ENCODE data around the gene HOXA7.
A peak's percentile ranks its signal among the peaks of the same experiment; 100 is the strongest.

Gene HOXA7

DNA sequence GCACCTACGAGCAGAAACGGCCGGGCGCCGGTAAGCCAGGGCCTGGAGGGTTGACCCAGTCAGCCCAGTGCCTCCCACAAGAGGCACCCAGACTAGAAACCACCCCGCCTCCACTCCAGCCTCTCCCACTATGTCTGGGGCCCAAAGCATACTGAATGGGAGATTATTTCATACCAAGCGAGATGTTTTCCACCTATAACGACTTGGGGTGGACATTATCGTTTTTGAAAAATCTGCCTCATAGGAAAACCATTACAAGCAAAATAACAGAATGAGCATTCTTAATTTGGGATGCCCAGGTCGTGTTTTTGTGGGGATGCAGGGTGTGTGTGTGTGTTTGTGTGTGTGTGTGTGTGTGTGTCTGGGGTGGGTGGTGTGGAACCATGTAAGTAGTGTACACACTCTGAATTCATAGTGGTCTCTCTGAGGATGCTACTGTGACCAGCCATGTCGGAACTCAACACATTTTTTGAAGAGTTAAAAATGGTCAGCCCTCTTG, 10.5 kb downstream of the HOXA7 start:
- no peak for DNase-seq

DNA sequence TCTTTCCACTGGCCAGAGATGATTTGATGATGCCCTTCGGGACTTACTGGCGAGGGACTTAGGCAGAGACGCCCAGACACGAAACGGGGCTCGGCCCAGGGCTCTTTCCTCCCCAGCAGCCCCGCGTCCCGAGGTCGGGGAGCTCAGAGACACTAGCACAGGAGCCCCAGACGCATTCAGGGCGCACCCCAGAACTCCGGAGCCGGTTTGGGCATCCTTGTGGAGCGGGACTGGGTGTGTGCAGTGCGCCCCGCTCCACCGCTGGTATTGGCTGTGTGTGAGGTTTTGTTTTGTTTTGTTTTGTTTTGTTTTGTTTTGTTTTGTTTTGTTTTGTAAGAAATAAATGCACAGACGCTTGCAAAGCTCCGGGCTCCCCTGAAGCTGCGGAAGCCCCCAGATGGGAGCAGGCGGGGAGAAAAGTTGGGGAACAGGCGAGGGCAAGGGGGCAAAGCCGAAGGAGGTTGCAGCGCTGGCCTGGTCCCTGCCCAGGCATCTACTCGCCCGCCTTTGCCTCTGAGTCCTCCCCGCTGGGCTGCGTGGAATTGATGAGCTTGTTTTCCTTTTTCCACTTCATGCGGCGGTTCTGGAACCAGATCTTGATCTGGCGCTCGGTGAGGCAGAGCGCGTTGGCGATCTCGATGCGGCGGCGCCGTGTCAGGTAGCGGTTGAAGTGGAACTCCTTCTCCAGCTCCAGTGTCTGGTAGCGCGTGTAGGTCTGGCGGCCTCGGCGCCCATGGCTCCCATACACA, 11.1 kb downstream of the HOXA7 start:
- DNase-seq: no peak

DNA sequence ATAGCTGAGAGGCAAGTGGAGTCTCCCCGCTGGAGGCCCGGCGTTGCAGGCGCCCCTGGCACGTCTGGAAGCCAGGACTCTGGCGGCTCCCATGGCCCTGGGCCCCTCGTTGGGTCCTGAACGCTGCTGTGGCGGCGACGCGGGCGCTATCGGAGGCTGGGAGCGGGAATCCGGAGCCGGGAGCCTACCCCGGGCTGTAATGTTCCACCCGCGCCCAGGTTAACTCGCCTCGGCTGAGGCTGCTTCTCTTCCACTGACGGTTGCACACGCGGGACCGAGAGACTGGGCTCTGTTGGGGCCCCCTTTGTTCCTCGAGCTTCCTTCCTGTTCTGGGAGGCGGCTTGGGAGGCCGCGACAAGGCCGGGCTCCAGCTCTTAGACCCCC, 11.7 kb downstream of the HOXA7 start:
- DNase-seq: no peak

DNA sequence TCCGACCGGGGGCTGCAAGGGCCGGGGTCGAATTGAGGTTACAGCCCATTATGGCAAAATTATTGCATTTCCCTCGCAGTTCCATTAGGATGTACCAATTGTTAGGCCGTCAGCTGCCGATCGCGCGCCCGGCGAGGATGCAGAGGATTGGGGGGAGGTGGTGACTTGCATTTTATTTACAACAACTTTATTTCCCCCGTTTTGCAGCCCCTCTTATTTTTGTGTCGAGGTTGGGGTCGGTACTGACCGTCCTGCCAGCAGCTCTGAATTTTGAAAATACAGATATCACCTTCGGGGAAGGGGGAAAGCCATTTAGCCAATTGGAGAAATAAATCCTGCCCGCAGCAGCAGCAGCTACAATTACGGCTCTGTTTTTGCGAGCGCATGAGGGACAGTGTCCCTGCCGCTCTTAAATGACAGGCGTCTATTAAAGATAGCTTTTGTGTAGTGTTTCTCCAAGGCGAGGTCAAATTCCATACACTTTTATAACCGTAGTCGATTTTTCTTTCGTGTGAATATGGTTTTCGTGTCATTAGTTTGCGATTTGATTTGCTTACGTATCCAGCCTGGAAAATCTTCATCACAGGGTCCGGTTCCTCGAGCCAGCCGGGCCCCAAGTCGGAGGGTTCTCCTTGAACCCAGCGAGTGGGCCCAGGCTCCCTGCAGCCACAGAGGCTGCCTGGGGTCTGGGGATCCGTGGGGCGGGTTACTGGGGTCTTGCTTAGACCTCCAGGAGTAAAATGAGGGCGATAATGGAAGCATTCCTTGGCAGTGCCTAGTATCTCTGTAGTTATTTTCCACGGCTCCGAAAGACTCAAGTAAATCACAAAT, 12.3 kb downstream of the HOXA7 start:
- DNase-seq: no peak

DNA sequence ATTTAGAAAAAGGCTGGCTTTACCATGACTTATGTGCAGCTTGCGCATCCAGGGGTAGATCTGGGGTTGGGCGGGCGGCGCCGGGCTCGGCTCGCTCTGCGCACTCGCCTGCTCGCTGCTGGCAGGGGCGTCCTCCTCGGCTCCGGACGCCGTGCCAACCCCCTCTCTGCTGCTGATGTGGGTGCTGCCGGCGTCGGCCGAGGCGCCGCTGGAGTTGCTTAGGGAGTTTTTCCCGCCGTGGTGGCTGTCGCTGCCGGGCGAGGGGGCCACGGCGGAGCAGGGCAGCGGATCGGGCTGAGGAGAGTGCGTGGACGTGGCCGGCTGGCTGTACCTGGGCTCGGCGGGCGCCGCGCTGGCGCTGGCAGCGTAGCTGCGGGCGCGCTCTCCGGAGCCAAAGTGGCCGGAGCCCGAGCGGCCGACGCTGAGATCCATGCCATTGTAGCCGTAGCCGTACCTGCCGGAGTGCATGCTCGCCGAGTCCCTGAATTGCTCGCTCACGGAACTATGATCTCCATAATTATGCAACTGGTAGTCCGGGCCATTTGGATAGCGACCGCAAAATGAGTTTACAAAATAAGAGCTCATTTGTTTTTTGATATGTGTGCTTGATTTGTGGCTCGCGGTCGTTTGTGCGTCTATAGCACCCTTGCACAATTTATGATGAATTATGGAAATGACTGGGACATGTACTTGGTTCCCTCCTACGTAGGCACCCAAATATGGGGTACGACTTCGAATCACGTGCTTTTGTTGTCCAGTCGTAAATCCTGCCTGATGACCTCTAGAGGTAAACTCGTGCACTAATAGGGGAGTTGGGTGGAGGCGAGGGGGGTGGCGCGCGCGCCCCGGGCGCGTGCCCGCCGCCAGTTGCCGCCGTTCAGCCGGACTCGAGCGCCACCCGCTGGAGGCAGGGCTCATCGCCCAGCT, 13.2 kb downstream of the HOXA7 start, which contains the start of gene HOXA5:
Gene HOXA5 (minus strand): TSS at position 659 of the 927 bp plus-strand sequence. CDS start 74 bp downstream, at position 585.
- DNase-seq: peak; percentile 28

DNA sequence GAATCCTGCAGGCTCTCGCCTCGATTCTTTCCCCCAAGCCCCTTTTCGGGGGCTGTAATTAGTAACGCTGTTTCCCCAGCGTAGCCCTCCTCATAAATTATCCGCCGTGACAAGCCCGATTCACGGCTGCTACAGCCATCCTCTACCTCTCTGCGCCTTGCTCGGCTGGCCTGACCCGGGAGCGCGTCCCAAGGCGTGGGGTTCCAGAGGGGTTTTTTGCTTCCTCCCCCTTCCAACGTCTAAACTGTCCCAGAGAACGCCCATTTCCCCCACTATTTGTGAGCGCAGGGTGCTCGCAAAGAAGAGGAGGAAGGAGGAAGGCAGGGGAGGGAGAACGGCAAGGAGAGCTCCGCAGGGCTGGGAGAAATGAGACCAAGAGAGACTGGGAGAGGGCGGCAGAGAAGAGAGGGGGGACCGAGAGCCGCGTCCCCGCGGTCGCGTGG, 13.9 kb downstream of the HOXA7 start:
- no peak for DNase-seq

DNA sequence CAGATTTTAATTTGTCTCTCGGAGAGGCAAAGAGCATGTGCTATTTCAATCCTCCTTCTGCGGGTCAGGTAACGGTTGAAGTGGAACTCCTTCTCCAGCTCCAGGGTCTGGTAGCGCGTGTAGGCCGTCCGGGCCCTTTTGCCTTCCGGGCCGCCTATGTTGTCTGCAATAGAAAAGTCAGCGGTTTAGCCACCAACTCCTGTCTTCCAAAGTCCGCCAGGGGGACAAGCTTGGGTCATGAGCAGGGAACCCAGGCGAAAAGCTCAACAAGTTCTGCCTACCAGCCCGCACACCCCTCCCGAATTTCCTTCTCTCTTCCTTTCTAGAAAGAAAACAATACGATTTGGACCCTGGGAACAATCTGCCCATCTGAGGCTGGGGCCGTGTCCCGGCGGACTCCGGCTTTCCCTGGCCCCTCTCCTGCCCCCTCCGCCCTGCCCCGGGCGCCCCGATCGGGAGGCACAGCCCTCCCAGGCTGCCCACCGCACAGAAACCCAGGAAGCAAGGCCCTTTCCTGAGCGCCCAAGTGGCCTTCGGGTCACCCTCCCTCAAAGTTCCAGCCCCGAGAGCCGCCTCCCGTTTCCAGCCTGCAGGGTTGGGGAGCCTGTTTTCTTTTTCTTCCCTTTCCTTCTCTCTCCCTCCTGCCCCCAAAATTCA, 14.4 kb downstream of the HOXA7 start:
- DNase-seq: no peak

DNA sequence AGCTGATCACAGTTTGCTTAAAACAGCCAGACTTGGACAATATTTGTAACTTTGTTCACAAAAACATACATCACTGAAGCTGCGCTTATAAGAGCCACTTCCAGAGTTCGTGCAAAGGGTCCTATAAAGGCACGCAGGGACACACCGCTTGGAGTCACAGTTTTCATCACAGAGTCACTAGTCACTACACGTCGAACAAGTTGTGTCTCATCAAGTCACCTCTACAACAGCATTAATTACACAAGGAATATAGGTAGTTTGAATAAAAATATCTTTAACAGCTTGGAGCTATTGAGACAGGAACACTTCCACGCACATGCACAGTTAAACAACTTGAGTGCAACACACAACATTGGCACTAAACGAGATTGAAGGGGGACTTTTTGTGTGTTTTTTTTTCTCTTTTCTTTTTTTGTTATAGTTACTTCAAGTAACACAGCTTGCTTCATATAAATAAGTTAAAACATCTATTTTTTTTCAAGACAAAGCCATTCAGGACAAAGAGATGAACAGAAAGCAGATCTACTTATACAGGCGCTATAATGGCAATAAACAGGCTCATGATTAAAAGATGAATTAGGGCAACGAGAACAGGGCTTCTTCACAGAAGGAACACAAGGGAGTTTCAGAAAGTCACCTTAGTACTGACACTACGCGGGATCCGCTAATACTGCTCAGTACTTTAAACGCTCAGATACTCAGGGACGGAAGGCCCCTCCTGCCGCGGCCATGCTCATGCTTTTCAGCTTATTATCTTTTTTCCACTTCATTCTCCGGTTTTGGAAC, 15.1 kb downstream of the HOXA7 start:
- DNase-seq: no peak

DNA sequence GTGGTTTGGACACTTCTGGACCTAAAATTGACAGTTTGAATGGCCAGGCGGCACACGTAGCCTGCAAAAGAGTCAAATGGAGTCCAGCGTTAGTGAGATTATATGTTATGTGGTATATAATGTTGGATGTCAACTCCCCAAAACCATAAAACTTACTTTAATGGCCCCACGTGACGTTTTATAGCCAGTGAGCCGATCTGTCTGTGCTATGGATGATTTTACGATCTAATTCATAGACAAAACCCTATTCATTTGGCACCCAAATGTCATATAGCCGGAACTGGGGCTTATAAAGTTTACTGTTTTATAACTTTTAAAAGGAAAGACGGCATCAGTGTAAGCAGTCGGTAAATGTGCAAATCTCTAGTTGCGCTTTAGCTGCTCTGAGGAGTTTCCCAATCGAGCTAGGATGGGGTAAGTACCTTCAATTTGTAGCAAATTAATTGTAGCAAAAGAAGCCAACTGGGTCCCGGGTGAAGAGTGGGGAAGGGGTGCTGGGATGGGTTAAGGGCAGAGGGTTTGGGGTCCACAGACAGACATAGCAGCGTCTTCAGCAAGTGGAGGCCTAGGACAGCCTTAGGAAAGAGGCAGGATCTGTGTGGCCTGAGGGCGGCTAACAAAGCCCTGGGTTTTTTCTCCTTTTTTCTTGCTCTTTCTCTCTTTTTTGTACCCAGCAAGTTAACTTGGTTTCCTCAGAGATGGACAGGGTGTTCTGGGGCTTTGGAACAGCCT, 16.2 kb downstream of the HOXA7 start:
- no peak for DNase-seq

DNA sequence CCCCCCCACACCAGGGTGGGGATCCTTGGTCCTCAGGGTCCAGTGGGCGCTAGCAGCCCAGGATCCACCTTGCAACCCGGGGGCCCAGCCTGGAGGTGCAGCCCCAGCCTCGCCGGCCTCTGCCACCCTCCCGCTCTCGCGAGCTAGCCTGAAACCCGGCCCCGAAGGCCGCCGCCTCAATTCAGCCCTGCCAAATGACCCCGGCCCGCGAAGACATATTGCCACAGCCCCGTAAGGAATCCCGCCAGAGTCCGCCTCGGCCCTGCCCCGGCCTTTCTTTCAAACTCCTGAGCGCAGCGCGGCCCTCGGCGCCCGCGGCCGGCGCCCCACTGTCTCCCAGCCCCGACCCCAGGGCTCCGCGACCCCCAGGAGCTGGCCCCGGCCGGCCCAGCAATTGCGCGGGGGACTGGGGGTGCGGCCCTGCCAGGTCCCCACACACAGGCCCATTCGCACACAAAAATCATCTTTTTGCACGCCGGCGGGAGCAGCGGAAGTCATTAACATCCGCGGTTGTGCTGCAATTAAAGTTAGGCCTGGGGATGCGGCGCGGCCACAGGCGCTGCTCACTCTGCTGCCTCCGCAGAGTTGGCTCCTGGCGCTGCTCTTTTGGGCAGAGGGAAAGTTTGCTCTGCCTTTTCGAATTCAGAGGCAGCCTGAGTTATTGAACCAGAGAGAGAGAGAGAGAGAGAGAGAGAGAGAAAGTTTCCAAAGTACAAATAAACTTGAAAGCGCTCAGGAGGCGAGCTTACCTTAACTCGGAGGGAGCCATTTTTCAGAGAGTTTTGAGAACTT, 16.9 kb downstream of the HOXA7 start:
- no peak for DNase-seq

DNA sequence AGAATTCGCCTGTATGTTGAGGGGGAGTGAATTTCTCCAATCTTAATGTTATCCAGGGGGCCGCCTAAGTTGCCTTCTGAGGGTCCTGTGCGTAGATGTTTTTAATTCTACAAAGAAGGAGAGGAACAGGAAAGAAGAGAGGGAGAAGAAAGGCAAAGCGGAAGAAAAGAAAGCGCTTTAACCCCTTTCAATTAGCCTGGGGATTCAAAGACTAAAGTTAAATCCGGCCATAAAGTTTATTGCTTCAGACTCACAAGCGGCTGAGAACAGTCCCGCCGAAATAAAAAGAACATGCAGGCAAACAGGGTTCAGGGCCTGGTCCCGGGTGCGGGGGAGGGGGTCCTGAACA, 17.5 kb downstream of the HOXA7 start:
- DNase-seq: no peak

DNA sequence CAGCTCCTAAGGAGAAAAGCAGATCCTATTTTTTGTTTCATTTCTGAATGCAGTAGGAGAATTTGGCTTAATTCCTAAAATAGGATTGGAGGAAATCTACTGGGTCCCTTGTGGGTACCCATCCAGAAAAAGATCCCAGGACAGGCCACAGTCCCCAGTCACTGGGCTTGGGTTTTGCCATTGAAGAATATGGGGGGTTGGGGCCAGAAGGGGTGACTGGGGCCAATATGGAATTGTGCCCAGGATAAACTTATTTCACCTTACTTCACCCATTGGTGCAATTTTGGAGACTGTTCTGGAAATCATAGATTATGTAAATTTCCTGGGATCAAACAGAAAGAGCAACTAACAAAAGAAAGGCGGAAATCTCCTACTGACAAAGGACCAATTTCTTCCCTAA, 18.0 kb downstream of the HOXA7 start:
- no peak for DNase-seq

DNA sequence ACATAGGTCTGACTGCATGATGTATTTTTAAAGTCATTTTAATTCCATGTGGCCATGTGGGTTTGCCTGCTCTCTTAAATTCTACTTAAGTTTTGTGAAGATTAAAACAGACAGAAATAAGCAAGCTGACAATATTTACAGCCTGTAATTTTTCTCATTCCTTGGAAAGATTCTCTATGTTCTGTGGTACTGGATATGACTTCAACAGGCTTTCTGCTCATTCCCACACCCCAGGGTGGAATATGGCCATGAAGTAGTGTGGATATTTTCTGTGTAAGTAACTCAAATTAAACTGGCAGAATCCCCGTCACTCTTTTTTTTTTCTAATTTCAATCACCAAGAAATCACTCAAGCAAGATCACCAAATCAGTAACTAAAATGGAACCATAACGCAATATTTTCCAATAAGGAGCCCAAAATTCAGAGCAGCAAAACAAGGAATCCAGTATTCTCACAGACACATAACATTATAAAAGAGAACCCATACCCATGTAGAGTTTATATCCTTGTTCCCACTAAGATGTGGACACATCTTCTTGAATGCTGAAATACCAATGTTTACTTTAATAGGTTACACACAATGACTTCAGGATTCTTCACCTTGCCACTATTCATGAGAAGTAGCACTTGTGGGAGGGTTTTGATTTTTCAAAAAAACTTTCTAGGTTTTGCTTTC, 18.7 kb downstream of the HOXA7 start:
- DNase-seq: no peak

DNA sequence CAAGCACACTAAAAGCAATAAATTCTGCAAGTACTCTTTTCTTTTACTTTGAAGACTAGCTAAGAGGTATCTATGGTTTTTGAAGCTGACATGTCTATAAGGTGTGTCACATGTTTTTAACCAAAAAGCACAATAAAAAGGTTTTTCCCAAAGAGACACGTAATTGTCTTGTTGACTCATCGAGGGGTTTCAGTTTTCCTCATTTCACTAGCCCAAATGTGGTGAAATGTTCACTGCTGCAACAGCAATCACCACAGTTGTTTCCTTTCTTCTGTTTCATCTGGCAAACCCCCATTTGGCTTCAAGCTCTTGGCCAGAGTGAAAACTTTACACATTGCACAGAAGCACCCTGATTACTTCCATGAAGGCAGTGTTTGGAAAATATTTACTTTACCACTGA, 22.1 kb downstream of the HOXA7 start:
- peak; percentile 85 for DNase-seq

DNA sequence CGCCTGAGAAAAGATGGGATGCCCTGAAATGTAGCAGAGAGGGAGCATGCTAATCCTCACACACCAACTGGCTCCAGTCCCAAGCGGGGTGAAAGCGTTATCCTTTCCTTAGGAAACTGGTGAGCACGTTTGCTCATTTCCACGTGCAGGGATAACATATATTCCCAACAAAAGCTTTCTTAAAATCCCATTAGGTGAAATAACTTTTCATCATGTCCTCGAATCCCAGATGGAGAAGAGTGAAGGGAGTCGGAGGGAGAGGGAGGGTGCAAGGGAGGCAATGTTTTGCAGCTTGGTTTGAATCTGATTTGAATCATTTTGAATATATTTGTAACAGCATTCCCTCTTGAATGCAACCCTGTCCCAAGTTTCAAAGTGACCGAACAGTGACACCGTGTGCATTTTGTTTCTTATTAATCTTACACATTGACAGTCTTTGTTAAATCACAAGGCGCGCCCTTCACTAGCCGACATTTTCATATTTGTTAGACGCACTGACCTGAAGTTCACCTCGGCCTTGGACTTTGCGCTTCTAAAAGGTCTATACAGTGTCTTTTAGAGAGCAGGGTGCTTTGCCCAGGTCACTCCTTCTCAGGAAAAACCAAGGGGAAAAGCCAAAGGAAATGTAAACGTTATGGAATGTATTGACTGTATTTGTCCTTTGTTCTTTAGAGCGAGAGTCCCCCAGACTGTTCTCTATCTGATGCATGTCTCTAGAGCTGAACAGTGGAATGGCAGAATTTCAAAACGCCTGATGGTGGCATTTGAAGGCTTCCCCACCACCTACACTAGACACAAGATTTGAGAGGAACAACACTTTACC, 22.9 kb downstream of the HOXA7 start:
- no peak for DNase-seq

DNA sequence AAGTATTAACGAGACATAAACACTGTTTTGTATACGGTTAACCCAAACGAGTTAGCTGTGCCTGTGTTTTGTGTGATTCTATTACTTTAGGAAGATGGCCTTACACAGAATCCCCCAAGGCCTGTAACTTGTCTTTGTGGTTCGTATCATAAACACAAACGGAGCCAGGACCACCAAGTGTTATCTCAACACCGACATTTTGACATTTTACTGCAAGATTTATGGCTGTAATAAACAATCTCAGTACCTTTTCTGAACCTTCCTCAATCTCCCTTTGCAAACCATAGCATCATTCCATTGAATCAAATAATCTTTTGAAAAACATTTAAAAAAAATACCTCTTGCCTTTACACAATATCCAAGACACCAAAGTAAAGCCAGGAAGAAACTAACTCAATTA, 23.5 kb downstream of the HOXA7 start:
- no peak for DNase-seq

DNA sequence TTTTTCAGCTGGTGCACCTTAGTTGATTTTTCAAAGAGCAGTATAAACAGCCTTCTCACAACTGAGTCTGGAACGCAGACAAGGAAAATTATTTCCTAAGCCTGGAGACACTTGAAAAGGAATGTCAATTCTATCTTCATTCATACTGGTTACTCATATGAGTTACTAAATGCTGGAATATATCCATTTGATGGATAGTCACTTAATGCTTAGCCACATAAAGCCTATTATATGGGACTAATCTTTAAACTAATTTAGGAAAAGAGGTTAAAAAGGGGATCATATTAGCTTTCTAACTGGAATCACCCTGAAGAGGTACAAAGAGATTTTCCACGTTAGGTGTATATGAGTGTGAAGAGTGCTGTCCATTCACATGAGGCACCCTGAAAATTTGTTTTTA, 24.3 kb downstream of the HOXA7 start:
- DNase-seq: no peak

DNA sequence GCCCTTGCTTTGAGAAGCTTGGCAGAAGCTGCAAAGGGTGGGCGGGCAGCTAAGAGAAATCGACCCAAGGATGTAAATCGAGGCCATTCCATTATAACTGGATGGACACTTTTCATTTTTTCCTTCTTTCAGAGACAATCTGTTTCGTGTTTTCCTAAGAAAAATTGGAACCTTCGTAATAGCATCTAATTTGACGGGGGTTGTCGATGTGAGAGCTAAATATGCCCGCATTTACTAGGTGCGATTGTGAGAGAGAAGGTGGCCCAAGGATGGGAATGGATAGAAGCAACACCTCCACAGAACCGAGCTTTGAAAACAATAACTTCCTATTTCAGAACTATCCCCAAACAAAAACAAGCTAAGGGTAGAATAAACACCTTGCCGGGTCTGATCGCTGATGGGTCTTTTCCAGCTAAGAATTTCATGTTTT, 25.1 kb downstream of the HOXA7 start:
- DNase-seq: no peak

Measured in activated CD4-positive, alpha-beta T cell treated with anti-CD3 and anti-CD28 coated beads, Interleukin-10, Interleukin-2, amounts not matched to agents 100 ng/mL and 50 ng/mL, durations not matched to agents 16 hours and 8 hours (primary cell).